GM21825 (cell line): ENCODE results near the gene INPP5K.
"Not testable (repeated sequence)": the region's sequence is repeated elsewhere in the genome, so short reads cannot be mapped to it uniquely, and the experiment has no call there.

ENCODE experiments used
- ATAC-seq: cut with Tn5 transposase; IDR thresholded peaks from one replicate; pipeline ENCODE4 v1.9.1; 2021; ENCODE audit warnings: mild to moderate bottlenecking, moderate library complexity; ENCODE audit not compliant: unreplicated experiment

Gene INPP5K

DNA sequence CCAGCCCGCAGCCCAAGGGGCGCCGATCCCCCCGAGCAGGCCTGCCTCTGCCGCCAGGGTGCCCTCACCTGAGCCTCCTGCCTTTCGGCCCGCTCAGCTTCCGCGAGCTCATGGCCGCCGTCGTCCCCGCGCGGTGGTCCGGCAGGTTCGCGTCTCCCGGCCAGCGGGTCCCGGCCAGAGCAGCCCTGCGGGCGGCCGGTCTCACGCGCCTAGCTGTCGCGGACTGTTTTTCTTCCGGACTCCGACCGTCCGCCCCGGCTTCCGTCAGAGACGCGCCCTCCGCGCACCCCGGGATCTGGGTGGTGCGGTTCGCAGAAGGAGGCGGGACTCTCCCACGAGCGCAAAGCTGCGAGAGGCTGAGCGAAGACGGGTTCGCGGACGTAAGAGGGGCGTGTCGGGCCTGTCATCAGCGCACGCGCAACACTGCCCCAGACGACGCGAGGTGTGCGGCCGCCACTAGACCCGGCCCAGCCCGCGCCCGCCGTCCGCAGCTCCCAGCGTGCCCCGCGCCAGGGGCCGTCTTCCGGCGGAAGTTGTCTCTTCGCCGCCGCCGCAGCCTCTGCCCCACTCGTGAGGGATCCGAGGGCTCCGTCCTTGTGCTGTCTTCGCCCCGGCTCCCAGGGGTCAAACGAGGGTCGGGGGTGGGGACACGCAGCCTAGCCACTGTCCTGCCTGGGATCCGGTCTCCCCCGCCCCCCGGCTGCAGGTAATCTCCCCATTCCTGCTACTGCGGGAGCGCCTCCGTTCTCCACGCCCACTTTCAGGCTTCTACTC, at the start of gene INPP5K:
Gene INPP5K, minus strand, starts transcription at position 225 of the 774 bp plus-strand sequence. Its CDS starts 113 bp downstream, at position 112.
- ATAC-seq: peak; percentile 82

DNA sequence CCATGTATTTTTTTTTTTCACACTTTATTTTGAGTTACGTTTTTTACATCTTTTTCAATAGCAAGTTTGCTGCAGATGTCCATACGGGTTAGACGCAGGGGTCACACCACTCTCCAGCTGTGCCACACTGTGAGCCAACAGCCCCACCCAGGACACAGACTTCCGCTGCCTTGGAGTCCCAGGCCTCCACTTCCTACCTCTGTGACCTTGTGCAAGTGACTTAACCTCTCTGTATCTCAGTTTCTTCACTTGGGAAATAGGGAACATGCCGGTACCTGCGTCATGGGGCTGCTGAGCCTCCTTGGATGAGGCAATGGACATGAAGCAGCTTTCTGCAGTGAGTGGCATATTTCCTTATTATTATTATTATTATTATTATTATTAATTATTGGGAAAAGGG, 49.5 kb upstream of the INPP5K start:
- no peak for ATAC-seq

DNA sequence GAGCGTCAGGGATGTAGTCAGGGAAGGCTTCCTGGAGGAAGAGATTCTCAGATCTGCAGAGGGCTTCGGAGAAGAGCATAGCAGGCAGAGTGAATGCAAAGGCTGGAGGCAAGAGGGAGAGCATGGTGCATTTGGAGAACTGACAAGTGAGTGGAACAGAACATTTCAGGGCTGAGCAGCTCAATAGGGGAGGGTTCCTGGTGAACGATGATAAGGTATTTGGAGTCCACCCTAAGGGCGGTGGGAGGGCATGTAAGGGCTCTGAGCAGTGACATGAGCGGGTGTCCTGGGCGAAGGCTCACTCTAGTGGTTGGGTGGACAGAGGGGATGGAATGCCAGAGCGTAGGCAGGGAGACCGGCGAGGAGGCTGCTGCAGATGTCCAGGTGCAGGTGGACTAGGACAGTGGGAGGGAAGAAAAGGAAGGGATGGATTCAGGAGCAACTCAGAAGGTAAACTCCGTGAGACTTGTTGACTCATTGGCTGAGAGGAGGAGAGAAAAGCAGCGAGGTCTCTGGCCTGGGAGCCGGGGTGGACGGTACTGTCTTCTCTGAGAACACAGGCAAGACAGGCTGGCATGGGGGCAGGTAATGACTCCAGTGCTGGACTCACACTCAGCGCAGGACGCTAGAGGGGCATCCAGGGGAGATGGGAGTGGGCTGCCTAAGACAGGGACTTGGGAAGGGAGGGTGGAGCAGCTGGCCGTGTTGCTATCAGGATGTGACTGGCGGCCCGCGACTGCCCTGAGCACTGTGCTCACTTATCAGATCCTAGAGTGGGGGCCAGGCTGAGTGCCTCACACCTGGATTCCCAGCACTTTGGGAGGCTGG, 47.6 kb upstream of the INPP5K start:
- no peak for ATAC-seq

- ATAC-seq: not testable (repeated sequence)
Observed at GRCh38 chr17:1563471-1563785, 47.0 kb upstream of the INPP5K start.

GRCh38 chr17:1562176-1562643, 45.8 kb upstream of the INPP5K start:
- ATAC-seq: peak; percentile 35

GRCh38 chr17:1561420-1562175, 45.2 kb upstream of the INPP5K start:
- ATAC-seq: no peak

- ATAC-seq: no peak
Observed at GRCh38 chr17:1560858-1561355, 44.5 kb upstream of the INPP5K start.

- ATAC-seq: no peak
Observed at GRCh38 chr17:1560101-1560857, 43.9 kb upstream of the INPP5K start.

DNA sequence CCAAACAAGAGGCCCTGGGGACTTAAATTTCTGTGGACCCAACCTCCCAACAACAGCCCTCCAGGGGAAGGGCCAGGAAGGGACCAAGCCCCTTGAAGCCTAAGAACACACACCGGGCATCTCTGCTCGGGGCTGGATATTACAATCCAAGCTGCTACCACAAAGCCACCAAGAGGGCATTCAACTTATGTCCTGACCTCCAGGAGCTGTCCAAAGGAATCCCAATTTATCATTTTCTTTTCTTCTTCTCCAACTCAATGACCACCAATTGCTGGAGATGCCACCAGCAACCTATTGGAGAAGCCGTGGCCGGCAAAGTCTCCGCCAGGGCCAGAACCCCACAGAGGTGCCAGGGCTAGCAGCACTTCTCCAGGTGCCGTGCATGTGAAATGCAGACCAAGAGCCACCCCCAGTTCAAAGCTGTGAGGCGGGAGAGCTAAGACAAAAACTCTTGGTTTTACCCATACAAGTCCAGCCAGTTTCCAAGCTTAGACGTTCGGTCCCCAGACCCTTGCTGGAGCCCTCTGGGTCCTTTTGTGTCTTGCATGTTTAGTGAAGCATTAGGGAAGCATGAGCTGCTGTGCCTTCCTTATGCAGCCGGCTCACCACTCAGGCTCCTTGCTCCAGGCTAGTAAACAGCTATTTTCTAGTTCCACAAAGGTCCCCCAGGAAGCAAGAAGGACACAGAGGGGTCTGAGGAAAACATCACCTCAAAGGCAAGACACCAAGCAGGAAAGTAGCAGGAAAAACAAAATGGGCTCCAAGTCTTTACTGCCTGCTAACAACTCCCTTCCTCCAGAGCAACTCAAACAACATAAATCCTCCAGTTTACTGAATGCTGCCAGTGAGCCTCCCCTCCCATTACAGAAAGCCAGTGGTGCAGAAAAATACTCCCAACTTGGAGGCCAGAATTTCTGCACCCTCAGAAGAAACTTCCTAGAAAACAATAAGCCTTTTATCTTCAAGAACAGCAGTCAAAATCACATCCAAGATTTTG, 42.9 kb upstream of the INPP5K start:
- no peak for ATAC-seq

- no peak for ATAC-seq
Observed at GRCh38 chr17:1558401-1558800, 42.0 kb upstream of the INPP5K start.

DNA sequence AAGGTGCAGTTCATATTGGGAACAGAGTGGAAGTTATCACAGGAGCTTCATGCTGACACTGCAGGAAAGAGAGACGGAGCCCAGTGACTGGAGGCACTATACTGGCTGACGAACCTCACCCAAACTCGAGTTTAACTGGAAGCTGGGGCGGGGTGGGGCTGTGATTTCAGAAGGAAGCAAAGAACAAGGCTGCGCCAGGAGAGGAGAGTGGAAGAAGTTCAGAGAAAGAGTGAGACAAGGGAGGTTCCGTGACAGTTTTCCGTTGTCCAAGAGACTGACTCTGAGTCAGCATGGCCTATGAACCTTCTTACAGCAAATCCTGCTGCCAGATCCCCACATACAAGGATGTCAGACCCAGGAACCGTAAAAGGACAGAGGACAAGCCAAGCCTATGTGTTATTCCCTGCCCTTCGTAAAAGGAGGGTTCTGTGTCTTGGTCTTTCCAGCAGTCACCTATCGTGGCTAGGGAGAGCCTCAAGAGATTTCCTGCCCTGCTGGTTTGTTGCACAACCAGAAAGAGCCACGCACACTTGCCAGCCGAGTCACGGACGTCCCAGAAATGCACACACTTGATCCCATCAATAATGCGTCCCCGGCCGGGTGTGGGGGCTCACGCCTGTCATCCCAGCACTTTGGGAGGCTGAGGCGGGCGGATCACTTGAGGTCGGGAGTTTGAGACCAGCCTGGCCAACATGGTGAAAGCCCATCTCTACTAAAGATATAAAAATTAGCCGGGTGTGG, 41.1 kb upstream of the INPP5K start:
- ATAC-seq: no peak

DNA sequence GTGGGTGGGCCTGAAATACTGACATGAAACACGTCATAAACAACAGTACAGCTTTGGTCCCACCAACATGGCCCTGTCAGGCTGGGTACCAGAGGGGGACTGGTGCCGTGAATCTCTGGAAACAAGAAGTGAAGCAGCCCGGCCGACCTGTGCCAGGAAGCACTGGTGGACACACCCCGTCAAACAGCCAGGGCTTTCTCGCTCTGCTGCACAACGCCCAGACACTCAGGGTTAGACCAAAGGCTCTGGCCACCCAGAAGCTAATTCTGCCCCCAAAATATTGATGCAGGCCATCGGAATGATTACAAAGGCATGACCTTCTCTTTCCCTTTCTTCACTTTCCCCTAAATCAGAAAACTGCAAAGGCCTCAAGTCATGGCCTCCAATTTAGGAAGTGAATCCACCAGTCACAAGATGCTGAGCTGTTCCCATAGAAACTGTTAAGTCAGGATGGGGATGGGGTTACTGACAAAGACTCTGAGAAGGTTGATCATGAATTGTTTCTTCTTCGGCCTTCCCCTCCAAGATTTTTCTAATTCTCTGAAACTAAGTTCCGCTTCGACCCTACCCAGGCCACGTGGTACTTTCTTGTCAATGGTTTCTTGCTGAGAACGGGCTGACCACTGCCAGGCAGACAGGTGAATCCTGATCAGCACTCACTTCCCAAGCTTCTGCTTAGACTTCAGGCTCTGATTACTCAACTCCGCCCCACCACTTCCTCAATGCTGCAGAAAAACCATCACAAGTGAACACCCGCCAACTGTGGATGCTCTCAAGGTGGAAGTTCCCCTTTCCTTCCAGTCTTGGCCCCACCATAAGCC, 39.4 kb upstream of the INPP5K start:
- no peak for ATAC-seq

- no peak for ATAC-seq
Observed at GRCh38 chr17:1554751-1555540, 38.5 kb upstream of the INPP5K start.

DNA sequence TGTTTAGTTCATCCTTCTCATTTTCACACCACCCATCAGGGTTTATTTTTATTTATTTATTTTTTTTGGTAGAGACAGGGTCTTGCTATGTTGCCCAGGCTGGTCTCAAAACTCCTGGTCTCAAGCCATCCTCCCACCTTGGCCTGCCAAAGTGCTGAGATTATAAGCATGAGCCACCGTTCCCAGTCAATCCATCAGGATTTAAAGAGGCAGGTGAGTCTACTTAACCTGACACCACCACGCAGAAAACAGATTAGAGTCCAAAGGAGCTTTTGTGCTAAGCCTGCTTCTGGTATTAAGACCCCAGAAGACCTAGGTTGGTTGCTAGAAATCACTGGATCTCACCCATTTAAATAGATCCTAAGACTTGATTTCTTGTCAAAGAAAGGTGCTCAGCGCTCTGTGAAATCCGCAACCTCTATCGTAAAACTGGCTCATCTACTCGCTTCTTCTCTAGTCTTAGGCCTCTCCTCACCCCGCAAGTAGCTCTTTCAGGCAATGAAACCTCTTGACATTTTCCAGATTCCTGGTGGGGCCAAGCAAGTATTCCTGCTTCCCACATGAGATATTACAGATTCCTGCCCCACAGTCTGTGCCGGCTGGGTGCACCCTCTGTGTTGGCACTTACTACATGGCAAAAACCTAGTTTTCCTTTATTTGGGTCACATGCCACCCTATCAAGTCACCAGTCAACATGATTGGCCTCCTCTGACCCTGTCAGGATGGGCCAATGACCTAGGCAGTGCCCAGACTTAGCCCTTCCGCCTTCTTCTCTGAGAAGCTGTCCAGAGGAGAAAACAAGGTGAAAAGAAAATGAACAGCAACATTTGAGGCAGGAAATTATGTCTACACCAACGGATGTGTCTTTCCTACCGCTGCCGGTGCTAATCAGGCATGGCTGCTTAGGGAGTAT, 37.2 kb upstream of the INPP5K start:
- ATAC-seq: no peak

DNA sequence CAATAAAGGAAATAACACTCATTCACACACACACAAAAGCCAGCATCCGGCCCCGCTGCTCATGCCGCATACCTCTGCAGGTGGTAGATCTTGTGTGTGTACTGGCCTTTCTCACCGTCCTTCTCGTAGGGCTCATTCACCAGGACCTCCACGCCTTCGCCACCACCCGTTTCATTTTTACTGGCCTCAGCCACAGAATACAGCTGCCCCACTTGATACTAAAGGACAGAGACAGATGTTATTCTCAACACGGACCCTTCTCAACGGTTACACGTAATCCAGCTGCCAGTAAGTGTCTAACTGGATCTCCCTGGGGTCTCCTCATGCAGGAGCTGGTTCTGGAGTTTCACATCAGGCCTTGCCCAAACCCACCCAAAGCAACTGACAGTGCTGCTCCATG, 36.5 kb upstream of the INPP5K start:
- no peak for ATAC-seq

DNA sequence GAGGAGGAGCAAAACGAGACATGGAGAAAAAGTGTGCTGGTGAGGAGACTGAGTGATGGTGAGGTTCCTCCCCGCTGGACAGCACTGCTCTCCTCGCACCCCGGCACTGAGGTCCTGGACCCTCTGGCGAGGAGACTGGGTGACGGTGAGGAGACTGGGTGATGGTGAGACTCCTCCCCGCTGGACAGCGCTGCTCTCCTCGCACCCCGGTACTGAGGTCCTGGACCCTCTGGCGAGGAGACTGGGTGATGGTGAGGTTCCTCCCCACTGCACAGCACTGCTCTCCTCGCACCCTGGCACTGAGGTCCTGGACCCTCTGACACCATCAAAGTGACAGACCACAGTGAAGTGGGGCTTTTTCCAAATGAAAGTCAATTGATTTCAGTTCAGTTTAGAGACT, 35.3 kb upstream of the INPP5K start:
- ATAC-seq: no peak
